ENCODE results near the gene VGF. TPM values are rescaled to one million over a fixed set of nuclear protein-coding genes. Genes with fewer than 3 reads are reported as not detected.

The VGF gene
- total and polyA plus RNA-seq, 2 experiments from 2014 or later: 3.0 to 4.4 TPM

GRCh38 chr7:101201695-101202602 lies 36.6 kb upstream of the VGF start:
- peaks cover 25% of the 10 kb centered on the region for H3K27me3 ChIP-seq (ENCODE audit: insufficient read depth)
- H3K4me3 ChIP-seq: peak overlapping the region; percentile 68
- H3F3A ChIP-seq (replicated peaks; ENCODE audit: low read depth): peaks cover 9% of the 10 kb centered on the region
- H3K9me3 Mint-ChIP-seq: no peaks in the 10 kb centered on the region
- peak overlapping the region; percentile 86 for H3K4me2 ChIP-seq
- no peak overlapping the region for H3K27ac Mint-ChIP-seq
- H3K36me3 Mint-ChIP-seq (ENCODE audit: low read depth): peaks cover 2% of the 10 kb centered on the region; the same call in 1 of the 3 replicates
- peaks cover 20% of the 10 kb centered on the region for H3K27me3 Mint-ChIP-seq (ENCODE audit: insufficient read depth, low read depth, poor library complexity)
- H3K4me1 Mint-ChIP-seq: peaks cover 18% of the 10 kb centered on the region
- H3K27ac ChIP-seq (ENCODE audit: low read depth): no peak overlapping the region
- peak overlapping the region; percentile 69 for H3K4me3 Mint-ChIP-seq
- H4K20me1 ChIP-seq (replicated peaks; ENCODE audit: insufficient read depth): no peaks in the 10 kb centered on the region
- DNase-seq (ENCODE audit: low spot score) (peak; percentile 64), ATAC-seq (peak; percentile 72)
- TF ChIP-seq POLR2AphosphoS5 (IDR thresholded peaks at IDR 0.05; ENCODE audit: low read depth): 0 out of 2 replicates have a peak, but pooled peaks have one; percentile 31
- no peak for TF ChIP-seq JUNB (IDR thresholded peaks at IDR 0.05; ENCODE audit: unreplicated experiment)
- no peak for TF ChIP-seq CTCF (conservative IDR thresholded peaks at IDR 0.05; ENCODE audit: low read depth in 2 of 2)
- no peak for TF ChIP-seq CREB1 (CRISPR knock-in tag; IDR thresholded peaks at IDR 0.05; ENCODE audit: low read depth)
- TF ChIP-seq EZH2 (IDR thresholded peaks at IDR 0.05; ENCODE audit: low read depth, unreplicated experiment): no peak
- TF ChIP-seq ETS1 (IDR thresholded peaks at IDR 0.05): no peak
- no peak for TF ChIP-seq ZNF462 (CRISPR knock-in tag; IDR thresholded peaks at IDR 0.05)
- H3K9me2 ChIP-seq (ENCODE audit: insufficient read depth): no peaks in the 10 kb centered on the region
- peaks cover 16% of the 10 kb centered on the region for H3K4me1 ChIP-seq (ENCODE audit: insufficient read depth)
- H3K79me2 ChIP-seq (replicated peaks; ENCODE audit: insufficient read depth): no peaks in the 10 kb centered on the region
- H3K36me3 ChIP-seq (ENCODE audit: insufficient read depth): no peaks in the 10 kb centered on the region
- H2AFZ ChIP-seq: peak overlapping the region; percentile 93
